Fibroblast of mammary gland (primary cell): ENCODE measurements around the gene SYNM.

Experiments used
- DNase-seq: peaks from one replicate; pipeline ENCODE4 v3.0.0-alpha.2; 2010; ENCODE audit warnings: low read depth
- H3K4me3 ChIP-seq: 2 replicates; pipeline ENCODE4 v1.5.1; 2011; ENCODE audit warnings: low read depth, mild to moderate bottlenecking, low read length, moderate library complexity; ENCODE audit not compliant: control insufficient read depth
- CTCF ChIP-seq: conservative IDR thresholded peaks from 2 replicates; pipeline ENCODE4 v1.5.1; 2011; ENCODE audit warnings: low read depth, low read length, inconsistent platforms; ENCODE audit not compliant: control insufficient read depth, insufficient read depth

Gene SYNM

GRCh38 chr15:99143242-99143641 lies 38.4 kb downstream of the SYNM start:
- H3K4me3 ChIP-seq, result no peak overlapping the region
- TF ChIP-seq CTCF, result no peak
- no peak for DNase-seq

GRCh38 chr15:99143655-99144610 lies 39.1 kb downstream of the SYNM start:
- peak; percentile 76 for DNase-seq
- no peak for TF ChIP-seq CTCF

GRCh38 chr15:99145005-99145404 lies 40.1 kb downstream of the SYNM start:
- no peak overlapping the region for H3K4me3 ChIP-seq
- DNase-seq, result no peak
- TF ChIP-seq CTCF, result no peak

More at GRCh38 chr15:99143655-99144610, 39.1 kb downstream of the SYNM start:
- H3K4me3 ChIP-seq, result no peak overlapping the region

- no peak for TF ChIP-seq CTCF
- DNase-seq, result no peak
- no peak overlapping the region for H3K4me3 ChIP-seq
These were observed 40.9 kb downstream of the SYNM start for GRCh38 chr15:99145778-99146177.

GRCh38 chr15:99146661-99147060 lies 41.8 kb downstream of the SYNM start:
- no peak for TF ChIP-seq CTCF
- no peak for DNase-seq
- H3K4me3 ChIP-seq, result no peak overlapping the region

- no peak overlapping the region for H3K4me3 ChIP-seq
- TF ChIP-seq CTCF, result no peak
- DNase-seq, result no peak
These were observed 44.0 kb downstream of the SYNM start for GRCh38 chr15:99148851-99149276.
